HepG2 (cell line): ENCODE results near the gene SNX9. TPM values are rescaled to one million over a fixed set of nuclear protein-coding genes. Genes with fewer than 3 reads are reported as not detected.

Experiments used
- E2F2 ChIP-seq: sonication (generic); formaldehyde crosslinking; IDR thresholded peaks from 2 replicates; pipeline ENCODE4 v1.4.0; 2020; ENCODE audit warnings: missing genetic modification reagents, borderline replicate concordance
- MAZ ChIP-seq, 2 experiments: sonication (generic) in 1 of 2; formaldehyde crosslinking in 1 of 2; IDR thresholded peaks; 2 replicates each; pipeline versions ENCODE4 v1.5.0 to v1.6.1; 2012 to 2020; ENCODE audit warnings: low read depth in 2 of 2, mild to moderate bottlenecking in 2 of 2, borderline replicate concordance in 1 of 2, improper control_type of control experiment in 1 of 2, low read length in 1 of 2, missing genetic modification reagents in 1 of 2, moderate library complexity in 1 of 2
- NFKB2 ChIP-seq: sonication (generic); formaldehyde crosslinking; IDR thresholded peaks from 2 replicates; pipeline ENCODE4 v1.4.0; 2020; ENCODE audit warnings: missing genetic modification reagents, borderline replicate concordance
- RFX1 ChIP-seq: fragments of 450-650 bp; IDR thresholded peaks from 2 replicates; pipeline ENCODE4 v1.6.1; 2017
- SIN3A ChIP-seq: IDR thresholded peaks from 2 replicates; pipeline ENCODE4 v1.6.1; 2011; ENCODE audit warnings: low read depth, mild to moderate bottlenecking, control low read depth, low read length, borderline replicate concordance
- SSRP1 ChIP-seq: IDR thresholded peaks from 2 replicates; pipeline ENCODE4 v1.6.1; 2016; ENCODE audit warnings: control low read depth
- TBL1XR1 ChIP-seq: fragments of 150-350 bp; IDR thresholded peaks from 2 replicates; pipeline ENCODE4 v1.6.1; 2014; ENCODE audit warnings: borderline replicate concordance, low read length; ENCODE audit not compliant: partially characterized antibody
- TRAFD1 ChIP-seq: sonication (generic); formaldehyde crosslinking; IDR thresholded peaks from 2 replicates; pipeline ENCODE4 v1.5.1; 2020; ENCODE audit warnings: missing genetic modification reagents, mild to moderate bottlenecking, borderline replicate concordance
- ZNF205 ChIP-seq: IDR thresholded peaks from 2 replicates; pipeline ENCODE4 v1.6.1; 2018; ENCODE audit warnings: missing biosample characterization, missing genetic modification reagents
- ZNF546 ChIP-seq: sonication (generic); formaldehyde crosslinking; conservative IDR thresholded peaks from 2 replicates; pipeline ENCODE4 v1.8.1; 2023; ENCODE audit warnings: mild to moderate bottlenecking, missing genetic modification reagents
- polyA plus RNA-seq, 8 experiments: library from polyadenylated mRNA; depleted of rRNA in 3 of 8; stranded (reverse) in 7 of 8; unstranded in 1 of 8; fragments of >200 nt; fragmentation: Illumina TruSeq in 4 of 8; extraction: Trizol in 4 of 8; gene quantifications; 2 replicates each; pipeline versions ENCODE4 v1.2.1 to v1.2.3, GENCODE V29; 2011 to 2016; ENCODE audit warnings: low read depth in 4 of 8, missing spikeins in 1 of 8, mixed read lengths in 1 of 8; ENCODE audit not compliant: insufficient read depth in 1 of 8
- total RNA-seq, 5 experiments: library from RNA; depleted of rRNA; stranded (reverse); fragments of >200 nt; fragmentation: Illumina TruSeq; extraction: Trizol; gene quantifications; 2 replicates each; pipeline ENCODE4 v1.2.3, GENCODE V29; 2016; ENCODE audit warnings: low read depth in 1 of 5
- TF ChIP-seq, protein P1 (sequence below): IDR thresholded peaks from 2 replicates; pipeline ENCODE4 v1.4.0; 2020; ENCODE audit warnings: mild to moderate bottlenecking, missing genetic modification reagents
- TF ChIP-seq, protein P2 (sequence below): sonication (generic); formaldehyde crosslinking; IDR thresholded peaks from 2 replicates; pipeline ENCODE4 v1.8.0; 2022; ENCODE audit warnings: missing genetic modification reagents, mild to moderate bottlenecking, borderline replicate concordance
- TF ChIP-seq, protein P3 (sequence below): sonication (generic); formaldehyde crosslinking; IDR thresholded peaks from 2 replicates; pipeline ENCODE4 v1.9.0; 2021; ENCODE audit warnings: missing genetic modification reagents, mild to moderate bottlenecking, borderline replicate concordance
- TF ChIP-seq, protein P4 (sequence below): sonication (generic); formaldehyde crosslinking; IDR thresholded peaks from 2 replicates; pipeline ENCODE4 v1.4.0; 2020; ENCODE audit warnings: mild to moderate bottlenecking, missing genetic modification reagents, borderline replicate concordance

SNX9 gene
- total and polyA plus RNA-seq, 2 of the 13 experiments (the other 11 are each of a cell fraction or from before 2014, with no cell fraction given) = 21.9 to 36.0 TPM

DNA sequence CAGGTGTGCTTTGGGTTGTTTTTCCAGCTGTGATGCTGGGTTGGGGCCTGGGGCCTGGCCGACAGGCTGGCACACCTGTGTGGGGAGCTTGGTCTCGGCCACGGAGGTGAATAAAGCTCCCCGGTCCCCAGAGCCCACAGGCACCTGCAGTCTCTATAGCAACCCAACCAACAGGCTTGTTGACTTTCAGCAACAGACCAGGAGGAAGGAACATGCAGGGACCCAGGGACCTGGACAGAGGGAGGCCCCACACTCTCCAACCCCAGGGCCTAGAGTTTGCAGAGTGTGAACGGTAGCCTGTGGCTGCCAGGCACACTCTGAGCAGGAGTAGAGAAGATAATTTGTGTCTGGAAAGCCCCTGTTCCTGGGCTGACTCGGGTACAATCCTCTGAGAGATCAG lies 144.0 kb downstream of the SNX9 start (continued):
- TF ChIP-seq, protein P1, sequence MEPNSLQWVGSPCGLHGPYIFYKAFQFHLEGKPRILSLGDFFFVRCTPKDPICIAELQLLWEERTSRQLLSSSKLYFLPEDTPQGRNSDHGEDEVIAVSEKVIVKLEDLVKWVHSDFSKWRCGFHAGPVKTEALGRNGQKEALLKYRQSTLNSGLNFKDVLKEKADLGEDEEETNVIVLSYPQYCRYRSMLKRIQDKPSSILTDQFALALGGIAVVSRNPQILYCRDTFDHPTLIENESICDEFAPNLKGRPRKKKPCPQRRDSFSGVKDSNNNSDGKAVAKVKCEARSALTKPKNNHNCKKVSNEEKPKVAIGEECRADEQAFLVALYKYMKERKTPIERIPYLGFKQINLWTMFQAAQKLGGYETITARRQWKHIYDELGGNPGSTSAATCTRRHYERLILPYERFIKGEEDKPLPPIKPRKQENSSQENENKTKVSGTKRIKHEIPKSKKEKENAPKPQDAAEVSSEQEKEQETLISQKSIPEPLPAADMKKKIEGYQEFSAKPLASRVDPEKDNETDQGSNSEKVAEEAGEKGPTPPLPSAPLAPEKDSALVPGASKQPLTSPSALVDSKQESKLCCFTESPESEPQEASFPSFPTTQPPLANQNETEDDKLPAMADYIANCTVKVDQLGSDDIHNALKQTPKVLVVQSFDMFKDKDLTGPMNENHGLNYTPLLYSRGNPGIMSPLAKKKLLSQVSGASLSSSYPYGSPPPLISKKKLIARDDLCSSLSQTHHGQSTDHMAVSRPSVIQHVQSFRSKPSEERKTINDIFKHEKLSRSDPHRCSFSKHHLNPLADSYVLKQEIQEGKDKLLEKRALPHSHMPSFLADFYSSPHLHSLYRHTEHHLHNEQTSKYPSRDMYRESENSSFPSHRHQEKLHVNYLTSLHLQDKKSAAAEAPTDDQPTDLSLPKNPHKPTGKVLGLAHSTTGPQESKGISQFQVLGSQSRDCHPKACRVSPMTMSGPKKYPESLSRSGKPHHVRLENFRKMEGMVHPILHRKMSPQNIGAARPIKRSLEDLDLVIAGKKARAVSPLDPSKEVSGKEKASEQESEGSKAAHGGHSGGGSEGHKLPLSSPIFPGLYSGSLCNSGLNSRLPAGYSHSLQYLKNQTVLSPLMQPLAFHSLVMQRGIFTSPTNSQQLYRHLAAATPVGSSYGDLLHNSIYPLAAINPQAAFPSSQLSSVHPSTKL (CRISPR knock-in tag) = no peak
- TF ChIP-seq MAZ (IDR thresholded peaks at IDR 0.05; ENCODE audit: borderline replicate concordance, low read depth, low read length) (peak; percentile 25; the same call in 1 of the 2 replicates), MAZ (CRISPR knock-in tag; IDR thresholded peaks at IDR 0.05; ENCODE audit: low read depth) (no peak), TBL1XR1 (peak; percentile 63), TRAFD1 (CRISPR knock-in tag) (no peak), ZNF546 (CRISPR knock-in tag) (0 out of 2 replicates have a peak, but pooled peaks have one; percentile 24), RFX1 (peak; percentile 81), SSRP1 (CRISPR knock-in tag) (no peak), E2F2 (CRISPR knock-in tag) (no peak), NFKB2 (CRISPR knock-in tag) (no peak), ZNF205 (CRISPR knock-in tag) (no peak), SIN3A (0 out of 2 replicates have a peak, but pooled peaks have one; percentile 38)
- TF ChIP-seq, protein P2, sequence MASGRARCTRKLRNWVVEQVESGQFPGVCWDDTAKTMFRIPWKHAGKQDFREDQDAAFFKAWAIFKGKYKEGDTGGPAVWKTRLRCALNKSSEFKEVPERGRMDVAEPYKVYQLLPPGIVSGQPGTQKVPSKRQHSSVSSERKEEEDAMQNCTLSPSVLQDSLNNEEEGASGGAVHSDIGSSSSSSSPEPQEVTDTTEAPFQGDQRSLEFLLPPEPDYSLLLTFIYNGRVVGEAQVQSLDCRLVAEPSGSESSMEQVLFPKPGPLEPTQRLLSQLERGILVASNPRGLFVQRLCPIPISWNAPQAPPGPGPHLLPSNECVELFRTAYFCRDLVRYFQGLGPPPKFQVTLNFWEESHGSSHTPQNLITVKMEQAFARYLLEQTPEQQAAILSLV = no peak
- TF ChIP-seq, protein P3, sequence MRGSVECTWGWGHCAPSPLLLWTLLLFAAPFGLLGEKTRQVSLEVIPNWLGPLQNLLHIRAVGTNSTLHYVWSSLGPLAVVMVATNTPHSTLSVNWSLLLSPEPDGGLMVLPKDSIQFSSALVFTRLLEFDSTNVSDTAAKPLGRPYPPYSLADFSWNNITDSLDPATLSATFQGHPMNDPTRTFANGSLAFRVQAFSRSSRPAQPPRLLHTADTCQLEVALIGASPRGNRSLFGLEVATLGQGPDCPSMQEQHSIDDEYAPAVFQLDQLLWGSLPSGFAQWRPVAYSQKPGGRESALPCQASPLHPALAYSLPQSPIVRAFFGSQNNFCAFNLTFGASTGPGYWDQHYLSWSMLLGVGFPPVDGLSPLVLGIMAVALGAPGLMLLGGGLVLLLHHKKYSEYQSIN (CRISPR knock-in tag) = no peak
- TF ChIP-seq, protein P4, sequence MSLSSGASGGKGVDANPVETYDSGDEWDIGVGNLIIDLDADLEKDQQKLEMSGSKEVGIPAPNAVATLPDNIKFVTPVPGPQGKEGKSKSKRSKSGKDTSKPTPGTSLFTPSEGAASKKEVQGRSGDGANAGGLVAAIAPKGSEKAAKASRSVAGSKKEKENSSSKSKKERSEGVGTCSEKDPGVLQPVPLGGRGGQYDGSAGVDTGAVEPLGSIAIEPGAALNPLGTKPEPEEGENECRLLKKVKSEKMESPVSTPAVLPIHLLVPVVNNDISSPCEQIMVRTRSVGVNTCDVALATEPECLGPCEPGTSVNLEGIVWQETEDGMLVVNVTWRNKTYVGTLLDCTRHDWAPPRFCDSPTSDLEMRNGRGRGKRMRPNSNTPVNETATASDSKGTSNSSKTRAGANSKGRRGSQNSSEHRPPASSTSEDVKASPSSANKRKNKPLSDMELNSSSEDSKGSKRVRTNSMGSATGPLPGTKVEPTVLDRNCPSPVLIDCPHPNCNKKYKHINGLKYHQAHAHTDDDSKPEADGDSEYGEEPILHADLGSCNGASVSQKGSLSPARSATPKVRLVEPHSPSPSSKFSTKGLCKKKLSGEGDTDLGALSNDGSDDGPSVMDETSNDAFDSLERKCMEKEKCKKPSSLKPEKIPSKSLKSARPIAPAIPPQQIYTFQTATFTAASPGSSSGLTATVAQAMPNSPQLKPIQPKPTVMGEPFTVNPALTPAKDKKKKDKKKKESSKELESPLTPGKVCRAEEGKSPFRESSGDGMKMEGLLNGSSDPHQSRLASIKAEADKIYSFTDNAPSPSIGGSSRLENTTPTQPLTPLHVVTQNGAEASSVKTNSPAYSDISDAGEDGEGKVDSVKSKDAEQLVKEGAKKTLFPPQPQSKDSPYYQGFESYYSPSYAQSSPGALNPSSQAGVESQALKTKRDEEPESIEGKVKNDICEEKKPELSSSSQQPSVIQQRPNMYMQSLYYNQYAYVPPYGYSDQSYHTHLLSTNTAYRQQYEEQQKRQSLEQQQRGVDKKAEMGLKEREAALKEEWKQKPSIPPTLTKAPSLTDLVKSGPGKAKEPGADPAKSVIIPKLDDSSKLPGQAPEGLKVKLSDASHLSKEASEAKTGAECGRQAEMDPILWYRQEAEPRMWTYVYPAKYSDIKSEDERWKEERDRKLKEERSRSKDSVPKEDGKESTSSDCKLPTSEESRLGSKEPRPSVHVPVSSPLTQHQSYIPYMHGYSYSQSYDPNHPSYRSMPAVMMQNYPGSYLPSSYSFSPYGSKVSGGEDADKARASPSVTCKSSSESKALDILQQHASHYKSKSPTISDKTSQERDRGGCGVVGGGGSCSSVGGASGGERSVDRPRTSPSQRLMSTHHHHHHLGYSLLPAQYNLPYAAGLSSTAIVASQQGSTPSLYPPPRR (CRISPR knock-in tag) = no peak
